Transverse colon (tissue), 4 donors: Measurements from ENCODE around the gene RTP2.

Source experiments
- CTCF ChIP-seq, 5 experiments: fragments of 200-600 bp in 3 of 5; fragments of 450-650 bp in 2 of 5; sonication (generic) in 3 of 5; IDR thresholded peaks; 1 replicate in 2 of 5; 2 replicates in 3 of 5; pipeline ENCODE4 v1.5.1; 2016 to 2017; ENCODE audit warnings: antibody characterized with exemption in 5 of 5, inconsistent platforms in 3 of 5, mild to moderate bottlenecking in 2 of 5, moderate library complexity in 1 of 5
- POLR2AphosphoS5 ChIP-seq, 3 donors: sonication (generic); formaldehyde crosslinking; IDR thresholded peaks; one replicate each; pipeline ENCODE4 v1.6.1; 2016; ENCODE audit warnings: antibody characterized with exemption in 3 of 3

GRCh38 chr3:187665010-187665409, 37.3 kb downstream of the RTP2 start:
- TF ChIP-seq CTCF (IDR thresholded peaks at IDR 0.05), result no peak
- no peak for TF ChIP-seq POLR2AphosphoS5 (IDR thresholded peaks at IDR 0.05)
